GM19463 (cell line): Measurements from ENCODE around the gene SPON2.

ENCODE experiments used
- ATAC-seq: cut with Tn5 transposase; IDR thresholded peaks from one replicate; pipeline ENCODE4 v1.9.1; 2021; ENCODE audit warnings: mild to moderate bottlenecking, moderate library complexity; ENCODE audit not compliant: unreplicated experiment

SPON2 gene

GRCh38 chr4:1172228-1172851, at the start of gene SPON2:
SPON2 (minus strand) TSS chr4:1172583.
- ATAC-seq = no peak

- no peak for ATAC-seq
Observed at GRCh38 chr4:1221155-1221870, 48.9 kb upstream of the SPON2 start.

DNA sequence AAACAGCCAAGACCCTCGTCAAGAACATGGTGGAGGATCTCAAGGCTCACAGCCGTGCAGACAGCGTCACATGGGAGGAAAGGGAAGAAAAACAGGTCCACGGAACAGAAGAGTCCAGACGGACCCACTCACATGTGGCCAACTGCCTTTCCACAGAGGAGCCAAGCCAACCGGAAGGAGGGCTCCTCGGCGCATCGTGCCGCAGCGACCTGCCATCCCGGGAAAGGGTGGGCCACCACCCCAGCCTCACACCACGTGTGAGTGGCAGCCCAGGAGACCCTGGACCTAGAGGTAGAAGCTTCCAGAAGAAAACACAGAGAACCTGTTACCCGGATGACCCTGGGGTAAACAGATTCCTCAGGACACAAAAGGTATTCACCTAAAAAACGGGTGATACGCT, 48.2 kb upstream of the SPON2 start:
- no peak for ATAC-seq

DNA sequence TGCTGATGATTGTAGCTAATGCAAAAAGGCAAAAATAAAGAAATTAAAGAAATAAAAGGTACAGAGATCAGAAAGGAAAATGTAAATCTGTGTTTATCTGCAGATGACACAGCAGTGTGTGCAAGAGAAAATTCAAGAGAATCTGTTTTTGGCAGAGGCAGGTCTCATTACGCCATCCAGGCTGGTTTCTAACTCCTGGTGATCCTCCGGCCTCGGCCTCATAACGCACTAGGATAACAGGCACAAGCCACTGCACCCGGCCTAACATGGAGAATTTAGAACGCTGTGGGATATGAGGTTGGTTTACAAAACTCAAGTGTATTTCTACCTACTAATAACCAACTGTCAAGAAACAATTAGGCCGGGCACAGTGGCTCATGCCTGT, 47.2 kb upstream of the SPON2 start:
- ATAC-seq = no peak

DNA sequence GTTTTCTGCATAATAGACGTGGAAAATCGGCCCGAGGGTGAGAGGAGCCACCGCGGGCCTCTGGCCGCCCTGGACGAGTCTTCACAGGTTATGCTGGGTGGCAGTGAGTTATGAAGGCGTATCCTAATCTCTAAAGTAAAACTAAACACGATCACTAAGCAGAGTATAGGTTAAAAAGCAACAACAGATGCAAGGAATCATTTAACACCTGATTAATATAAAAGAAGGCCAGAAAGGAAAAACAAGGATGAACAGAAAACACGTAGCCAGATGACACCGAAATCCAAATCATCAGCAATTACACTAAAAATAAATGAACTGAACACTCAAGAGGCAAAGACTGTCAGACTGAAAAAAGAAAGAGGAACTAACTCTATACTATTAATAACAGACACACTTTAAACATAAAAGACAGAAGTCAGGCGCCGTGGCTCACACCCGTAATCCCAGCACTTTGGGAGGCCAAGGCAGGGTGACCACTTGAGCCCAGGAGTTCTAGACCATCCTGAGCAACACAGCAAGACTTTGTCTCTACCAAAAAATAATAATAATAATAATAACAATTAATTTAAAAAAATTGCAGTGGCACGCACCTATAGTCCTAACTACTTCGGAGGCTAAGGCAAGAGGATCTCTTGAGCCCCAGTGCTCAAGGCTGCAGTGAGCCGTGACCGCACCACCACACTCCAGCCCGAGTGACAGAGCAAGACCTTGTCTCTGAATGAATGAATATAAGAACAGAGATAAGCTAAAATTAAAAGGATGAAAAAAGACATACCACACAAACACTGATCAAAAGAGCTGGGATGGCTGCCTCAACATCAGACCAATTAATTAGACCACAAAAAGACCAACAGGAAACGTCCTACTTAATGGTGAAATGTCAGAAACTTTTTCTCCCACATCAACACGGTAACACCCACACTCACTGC, 46.5 kb upstream of the SPON2 start:
- ATAC-seq = peak; percentile 69

DNA sequence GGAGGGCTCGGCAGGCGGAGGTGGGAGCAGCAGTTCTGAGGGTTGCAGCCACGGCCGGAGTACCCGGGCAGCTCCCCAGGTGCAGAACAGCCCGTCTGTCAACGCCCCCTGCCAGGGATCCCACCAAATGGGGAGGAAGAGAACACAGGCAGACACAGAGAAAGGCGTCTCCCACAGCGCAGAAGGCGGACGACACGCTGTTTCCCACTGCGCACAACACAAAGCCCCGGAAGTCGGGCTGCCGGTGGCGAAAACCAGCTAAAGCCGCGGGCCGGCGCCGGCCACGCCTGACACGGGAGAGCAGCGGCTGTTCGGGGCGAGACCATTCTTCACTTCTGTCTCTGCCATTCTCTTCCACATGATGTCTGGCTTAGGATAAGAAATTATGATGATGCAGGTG, 45.0 kb upstream of the SPON2 start:
- ATAC-seq = no peak

DNA sequence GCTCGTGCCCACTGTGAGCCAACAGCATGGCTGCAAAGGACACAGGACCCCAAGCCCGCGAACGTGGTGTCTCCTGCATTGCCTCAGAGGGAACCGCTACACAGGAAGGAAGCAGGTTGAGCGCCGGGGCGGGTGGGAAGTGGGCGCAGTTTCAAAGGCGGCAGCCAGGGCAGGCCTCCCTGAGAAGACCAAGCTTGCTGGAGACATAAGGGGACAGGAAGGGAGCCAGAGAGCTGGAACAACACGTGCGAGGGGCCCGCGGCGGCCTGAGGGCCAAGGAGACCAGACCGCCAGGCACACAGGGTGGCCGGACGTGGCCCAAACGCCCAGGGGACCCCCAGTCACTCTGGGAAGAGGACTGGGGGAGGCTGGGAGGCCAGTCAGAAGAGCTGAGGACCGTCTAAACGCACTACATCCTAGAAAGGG, 44.5 kb upstream of the SPON2 start:
- peak; percentile 21 for ATAC-seq

GRCh38 chr4:1216076-1216614, 43.8 kb upstream of the SPON2 start:
- no peak for ATAC-seq

DNA sequence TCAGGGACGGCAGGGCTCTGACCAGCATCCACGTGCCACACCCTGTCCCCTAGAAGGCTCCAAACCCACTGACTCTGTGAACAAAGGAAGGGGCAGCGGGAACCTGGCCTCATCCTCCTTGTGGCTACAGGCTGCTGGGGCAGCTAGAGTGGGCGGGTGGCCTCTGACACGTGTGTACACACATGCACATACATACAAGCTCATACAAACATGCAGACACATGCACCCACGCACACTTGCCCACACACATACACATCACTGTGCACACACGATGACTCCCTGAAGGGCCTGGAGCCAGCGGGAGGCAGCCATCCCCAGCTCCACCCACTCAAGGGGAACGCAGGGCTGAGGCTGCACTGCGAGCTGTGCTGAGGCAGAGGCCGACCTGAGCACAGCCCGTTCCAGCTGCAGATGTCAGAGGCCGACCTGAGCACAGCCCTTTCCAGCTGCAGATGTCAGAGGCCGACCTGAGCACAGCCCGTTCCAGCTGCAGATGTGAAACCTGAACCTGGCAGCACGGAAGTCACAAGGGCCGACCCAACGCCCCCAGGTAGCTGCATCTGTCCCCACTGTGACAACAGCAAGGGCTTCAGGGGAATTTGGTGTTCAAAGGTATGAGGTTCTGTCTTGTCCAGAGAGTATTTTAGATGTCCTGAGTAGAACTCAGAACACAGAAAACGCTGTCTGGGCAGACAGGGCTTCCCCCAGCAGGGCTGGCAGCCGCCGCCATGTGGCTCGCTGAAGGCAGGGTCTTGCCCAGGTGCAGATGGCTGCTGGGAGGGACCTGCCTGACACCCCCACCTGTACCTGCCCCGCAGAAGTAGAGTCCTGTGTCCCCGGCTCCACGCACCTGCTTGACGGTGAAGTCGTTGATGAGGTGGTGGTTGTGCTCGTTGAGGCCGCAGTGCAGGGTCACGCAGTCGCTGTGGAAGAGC, 43.0 kb upstream of the SPON2 start:
- ATAC-seq = peak; percentile 38

- no peak for ATAC-seq
Observed at GRCh38 chr4:1214101-1215095, 42.0 kb upstream of the SPON2 start.

DNA sequence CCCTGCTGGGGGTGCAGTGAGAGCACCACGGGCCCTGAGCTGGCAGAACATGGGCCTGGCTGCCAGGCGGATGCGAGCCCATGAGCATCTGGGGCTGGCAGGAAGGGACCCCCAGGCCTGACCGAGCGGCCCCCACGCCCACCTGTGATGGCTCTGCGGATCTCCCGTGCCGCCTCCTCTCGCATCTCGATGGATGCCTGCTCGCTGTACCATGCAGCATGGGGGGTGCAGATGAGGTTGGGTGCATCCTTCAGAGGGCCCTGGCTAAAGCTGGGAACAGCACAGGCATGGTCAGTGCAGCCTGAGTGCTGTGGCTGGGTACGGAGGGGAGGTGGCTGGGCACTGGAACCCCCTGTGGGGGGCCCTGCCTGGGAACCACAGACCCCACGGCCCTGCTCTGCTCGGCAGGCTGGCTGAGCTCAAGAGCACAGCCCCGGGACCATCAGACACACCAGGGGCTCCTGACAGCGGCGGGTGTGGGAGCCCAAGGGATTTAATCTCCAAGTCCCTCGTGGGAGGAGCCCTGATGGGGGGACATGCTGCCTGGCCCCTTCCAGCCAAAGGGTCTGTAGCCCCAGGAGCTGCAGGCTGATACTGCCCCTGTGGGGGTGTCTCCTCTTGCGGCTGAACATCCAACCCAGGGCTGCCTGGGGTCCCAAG, 41.1 kb upstream of the SPON2 start:
- ATAC-seq = no peak

DNA sequence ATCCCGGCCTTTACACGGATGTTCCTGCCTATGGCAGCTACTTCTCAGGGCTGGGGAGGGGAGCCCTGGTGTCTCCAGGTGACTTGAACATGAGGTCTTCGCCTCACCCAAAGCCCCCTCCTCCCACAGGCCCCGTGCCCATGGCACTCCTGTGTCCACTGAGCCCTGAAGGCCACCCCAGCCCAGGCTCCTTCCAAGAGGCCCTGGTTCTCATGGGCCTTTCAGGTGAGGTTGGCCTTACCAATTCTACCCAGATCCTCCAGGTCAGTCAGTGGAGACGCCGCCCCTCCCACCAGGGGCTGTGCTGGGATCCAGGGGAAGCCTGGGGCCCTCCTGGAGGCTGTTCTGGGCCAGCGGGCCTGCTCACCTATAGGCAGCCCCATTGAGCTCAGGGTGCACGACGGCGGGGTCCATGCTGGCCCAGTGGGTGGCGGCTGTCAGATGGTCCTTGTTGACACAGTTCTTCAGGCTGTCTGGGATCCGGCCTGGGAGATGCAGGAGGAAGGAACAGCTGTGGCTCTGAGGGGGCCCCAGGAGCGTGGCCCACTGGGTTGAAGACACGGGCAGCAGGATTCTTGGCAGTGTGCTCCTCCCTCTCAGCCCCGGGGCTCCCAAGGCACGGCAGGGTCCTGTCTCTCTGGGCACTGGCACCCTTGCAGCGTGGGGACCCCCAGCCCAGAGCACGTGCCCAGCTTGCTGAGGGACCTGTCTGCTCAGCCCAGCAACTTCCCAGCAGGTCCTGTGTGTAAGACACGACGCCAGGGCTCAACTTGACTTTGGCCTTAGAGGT, 40.4 kb upstream of the SPON2 start:
- ATAC-seq = no peak

DNA sequence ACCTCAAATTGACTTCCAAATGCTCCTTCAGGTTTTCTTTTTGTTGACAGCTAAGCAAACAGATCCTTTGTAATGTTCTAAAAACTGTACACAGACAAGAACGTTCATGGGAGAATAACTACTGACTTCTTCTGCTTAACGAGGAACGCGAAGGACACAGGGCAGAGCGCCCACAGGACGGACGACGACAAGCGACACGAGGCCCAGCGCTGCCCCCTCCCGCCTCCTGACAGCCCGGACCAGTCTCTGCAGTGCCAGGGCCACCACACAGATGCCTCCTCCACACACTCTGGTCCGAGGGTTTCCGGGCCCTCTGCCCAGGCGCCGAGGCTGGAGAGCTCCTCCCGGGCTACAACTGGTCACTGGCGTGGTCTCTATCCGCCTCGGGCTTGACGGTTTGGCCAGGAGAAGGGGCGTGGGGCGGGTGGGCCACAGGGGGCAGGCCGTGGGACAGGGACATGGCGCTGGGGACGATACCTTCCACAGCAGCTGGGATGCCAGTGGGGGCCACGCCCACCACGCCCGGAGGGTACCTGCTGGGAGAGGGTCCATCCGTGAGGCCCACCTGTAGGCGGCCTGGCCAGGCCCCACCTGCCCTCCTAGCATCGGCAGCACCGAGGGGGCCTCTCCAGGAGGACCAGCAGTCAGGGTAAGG, 39.6 kb upstream of the SPON2 start:
- ATAC-seq = no peak

DNA sequence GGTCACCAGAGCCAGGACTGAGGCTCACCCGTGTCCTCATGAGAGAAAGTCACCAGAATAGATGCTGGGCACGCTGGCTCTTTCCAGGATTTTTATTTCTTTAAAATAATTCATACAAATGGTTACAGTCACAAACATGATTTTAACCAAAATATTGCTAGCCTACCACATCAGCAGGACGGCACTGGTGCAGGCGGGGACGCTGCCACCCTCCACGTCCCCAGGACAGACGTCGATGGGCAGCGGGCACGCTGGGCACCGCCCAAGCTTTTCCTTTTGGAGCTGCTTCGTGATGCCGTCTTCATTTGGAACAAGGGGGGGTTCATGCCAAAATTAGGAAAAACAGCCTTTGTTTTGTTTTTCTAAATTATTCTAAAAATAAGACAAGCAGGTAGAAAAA, 39.0 kb upstream of the SPON2 start:
- ATAC-seq = no peak

GRCh38 chr4:1210971-1211370, 38.6 kb upstream of the SPON2 start:
- ATAC-seq = no peak

- no peak for ATAC-seq
Observed at GRCh38 chr4:1210241-1210841, 38.0 kb upstream of the SPON2 start.

GRCh38 chr4:1209821-1210220, 37.4 kb upstream of the SPON2 start:
- no peak for ATAC-seq
